ENCODE measurements around the gene CLOCK.

CLOCK gene, protein sequence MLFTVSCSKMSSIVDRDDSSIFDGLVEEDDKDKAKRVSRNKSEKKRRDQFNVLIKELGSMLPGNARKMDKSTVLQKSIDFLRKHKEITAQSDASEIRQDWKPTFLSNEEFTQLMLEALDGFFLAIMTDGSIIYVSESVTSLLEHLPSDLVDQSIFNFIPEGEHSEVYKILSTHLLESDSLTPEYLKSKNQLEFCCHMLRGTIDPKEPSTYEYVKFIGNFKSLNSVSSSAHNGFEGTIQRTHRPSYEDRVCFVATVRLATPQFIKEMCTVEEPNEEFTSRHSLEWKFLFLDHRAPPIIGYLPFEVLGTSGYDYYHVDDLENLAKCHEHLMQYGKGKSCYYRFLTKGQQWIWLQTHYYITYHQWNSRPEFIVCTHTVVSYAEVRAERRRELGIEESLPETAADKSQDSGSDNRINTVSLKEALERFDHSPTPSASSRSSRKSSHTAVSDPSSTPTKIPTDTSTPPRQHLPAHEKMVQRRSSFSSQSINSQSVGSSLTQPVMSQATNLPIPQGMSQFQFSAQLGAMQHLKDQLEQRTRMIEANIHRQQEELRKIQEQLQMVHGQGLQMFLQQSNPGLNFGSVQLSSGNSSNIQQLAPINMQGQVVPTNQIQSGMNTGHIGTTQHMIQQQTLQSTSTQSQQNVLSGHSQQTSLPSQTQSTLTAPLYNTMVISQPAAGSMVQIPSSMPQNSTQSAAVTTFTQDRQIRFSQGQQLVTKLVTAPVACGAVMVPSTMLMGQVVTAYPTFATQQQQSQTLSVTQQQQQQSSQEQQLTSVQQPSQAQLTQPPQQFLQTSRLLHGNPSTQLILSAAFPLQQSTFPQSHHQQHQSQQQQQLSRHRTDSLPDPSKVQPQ

GRCh38 chr4:55546756-55547465 lies at the start of gene CLOCK:
TSS of gene CLOCK (minus strand) at chr4:55546909. CDS start at chr4:55482785, 64,124 bp downstream.
- no peak for TF ChIP-seq REST (IDR thresholded peaks at IDR 0.05; ENCODE audit: low read depth)
- TF ChIP-seq ZBTB7A (IDR thresholded peaks at IDR 0.05; ENCODE audit: low read depth): peak; percentile 25; the same call in 1 of the 2 replicates
- TF ChIP-seq EGR1 (IDR thresholded peaks at IDR 0.05): no peak
- TF ChIP-seq CEBPB (IDR thresholded peaks at IDR 0.05): no peak
- no peak for TF ChIP-seq CREB1 (IDR thresholded peaks at IDR 0.05; ENCODE audit: low read depth)
- no peak for TF ChIP-seq TCF12 (IDR thresholded peaks at IDR 0.05; ENCODE audit: low read depth)
- peak; percentile 6; the same call in 1 of the 2 replicates for TF ChIP-seq RAD21 (IDR thresholded peaks at IDR 0.05; ENCODE audit: low read depth)
- TF ChIP-seq USF1 (IDR thresholded peaks at IDR 0.05): no peak
- no peak for TF ChIP-seq TEAD4 (IDR thresholded peaks at IDR 0.05)
- TF ChIP-seq NFIC (IDR thresholded peaks at IDR 0.05): no peak; the same call in 1 of the 2 replicates
- TF ChIP-seq, protein P1, sequence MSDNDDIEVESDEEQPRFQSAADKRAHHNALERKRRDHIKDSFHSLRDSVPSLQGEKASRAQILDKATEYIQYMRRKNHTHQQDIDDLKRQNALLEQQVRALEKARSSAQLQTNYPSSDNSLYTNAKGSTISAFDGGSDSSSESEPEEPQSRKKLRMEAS (IDR thresholded peaks at IDR 0.05): peak; percentile 21; the same call in 1 of the 2 replicates
- no peak for TF ChIP-seq EP300 (IDR thresholded peaks at IDR 0.05; ENCODE audit: borderline replicate concordance)
- TF ChIP-seq FOXM1 (IDR thresholded peaks at IDR 0.05; ENCODE audit: borderline replicate concordance, low read depth): no peak
- no peak for TF ChIP-seq YY1 (IDR thresholded peaks at IDR 0.05; ENCODE audit: low read depth)
- no peak; the same call in 1 of the 2 replicates for TF ChIP-seq TAF1 (IDR thresholded peaks at IDR 0.05; ENCODE audit: low read depth)

DNA sequence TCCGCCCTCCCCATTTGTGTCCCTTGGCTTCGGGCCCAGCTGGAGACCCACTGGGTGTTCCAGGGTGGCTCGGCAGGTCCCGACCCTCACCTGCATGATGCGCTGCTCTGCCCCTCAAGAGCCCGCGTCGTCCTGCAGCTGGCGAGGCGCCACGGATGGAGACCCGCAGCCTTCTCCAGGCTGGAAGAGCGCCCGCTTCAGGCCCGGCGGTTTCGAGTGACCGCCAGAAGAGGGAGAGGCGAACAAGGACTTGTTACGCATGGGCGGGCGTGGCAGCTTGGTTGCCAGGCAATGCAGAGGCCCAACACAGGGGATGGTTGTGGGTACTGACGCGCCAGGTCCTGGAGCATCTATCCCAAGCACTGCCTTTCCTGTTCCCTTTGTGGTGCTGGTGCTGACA lies 45.3 kb upstream of the CLOCK start, which contains the start of gene PDCL2:
Gene PDCL2, minus strand, starts transcription at position 232 of the 400 bp plus-strand sequence. Its CDS starts 136 bp downstream, at position 96.
- TF ChIP-seq EGR1 (IDR thresholded peaks at IDR 0.05): no peak
- no peak for TF ChIP-seq REST (IDR thresholded peaks at IDR 0.05; ENCODE audit: low read depth)
- TF ChIP-seq USF1 (IDR thresholded peaks at IDR 0.05): no peak
- no peak for TF ChIP-seq TEAD4 (IDR thresholded peaks at IDR 0.05)
- TF ChIP-seq TAF1 (IDR thresholded peaks at IDR 0.05; ENCODE audit: low read depth): no peak
- TF ChIP-seq CEBPB (IDR thresholded peaks at IDR 0.05): no peak
- no peak for TF ChIP-seq EP300 (IDR thresholded peaks at IDR 0.05; ENCODE audit: borderline replicate concordance)
- TF ChIP-seq YY1 (IDR thresholded peaks at IDR 0.05; ENCODE audit: low read depth): no peak
- no peak for TF ChIP-seq CREB1 (IDR thresholded peaks at IDR 0.05; ENCODE audit: low read depth)
- TF ChIP-seq FOXM1 (IDR thresholded peaks at IDR 0.05; ENCODE audit: borderline replicate concordance, low read depth): no peak
- TF ChIP-seq NFIC (IDR thresholded peaks at IDR 0.05): no peak
- no peak for TF ChIP-seq TCF12 (IDR thresholded peaks at IDR 0.05; ENCODE audit: low read depth)
- TF ChIP-seq RAD21 (IDR thresholded peaks at IDR 0.05; ENCODE audit: low read depth): no peak
- TF ChIP-seq ZBTB7A (IDR thresholded peaks at IDR 0.05; ENCODE audit: low read depth): no peak
- TF ChIP-seq, protein P1 (IDR thresholded peaks at IDR 0.05): no peak

- TF ChIP-seq ZBTB7A (IDR thresholded peaks at IDR 0.05; ENCODE audit: low read depth) (no peak), CEBPB (IDR thresholded peaks at IDR 0.05) (no peak), USF1 (IDR thresholded peaks at IDR 0.05) (no peak), YY1 (IDR thresholded peaks at IDR 0.05; ENCODE audit: low read depth) (no peak), REST (IDR thresholded peaks at IDR 0.05; ENCODE audit: low read depth) (no peak), TCF12 (IDR thresholded peaks at IDR 0.05; ENCODE audit: low read depth) (no peak), TEAD4 (IDR thresholded peaks at IDR 0.05) (no peak), FOXM1 (IDR thresholded peaks at IDR 0.05; ENCODE audit: borderline replicate concordance, low read depth) (no peak), EGR1 (IDR thresholded peaks at IDR 0.05) (no peak), EP300 (IDR thresholded peaks at IDR 0.05; ENCODE audit: borderline replicate concordance) (no peak), TAF1 (IDR thresholded peaks at IDR 0.05; ENCODE audit: low read depth) (no peak), RAD21 (IDR thresholded peaks at IDR 0.05; ENCODE audit: low read depth) (no peak), NFIC (IDR thresholded peaks at IDR 0.05) (no peak)
- TF ChIP-seq, protein P1 (IDR thresholded peaks at IDR 0.05): no peak
Measured at GRCh38 chr4:55588160-55588559, 41.5 kb upstream of the CLOCK start.

All from Ishikawa (cell line).